ENCODE data around the gene PABPN1L.

DNA sequence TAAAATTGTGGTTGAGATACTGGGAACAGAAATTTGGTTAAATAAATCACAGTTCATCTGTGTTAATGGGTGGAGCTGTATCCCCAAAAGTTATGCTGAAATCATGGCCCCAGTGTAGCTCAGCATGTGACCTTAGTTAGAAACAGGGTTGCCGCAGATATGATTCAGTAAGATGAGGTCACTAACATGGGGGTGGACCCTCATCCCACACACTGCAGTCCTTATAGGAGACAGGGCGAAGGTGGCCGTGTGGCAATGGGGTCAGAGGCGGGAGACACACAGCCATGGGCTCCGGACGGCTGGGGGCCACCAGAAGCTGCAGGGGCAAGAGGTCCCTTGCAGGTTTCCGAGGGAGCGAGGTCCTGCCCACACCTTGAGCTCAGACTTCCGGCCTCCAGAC, 20.4 kb downstream of the PABPN1L start:
- TF ChIP-seq, protein P1, sequence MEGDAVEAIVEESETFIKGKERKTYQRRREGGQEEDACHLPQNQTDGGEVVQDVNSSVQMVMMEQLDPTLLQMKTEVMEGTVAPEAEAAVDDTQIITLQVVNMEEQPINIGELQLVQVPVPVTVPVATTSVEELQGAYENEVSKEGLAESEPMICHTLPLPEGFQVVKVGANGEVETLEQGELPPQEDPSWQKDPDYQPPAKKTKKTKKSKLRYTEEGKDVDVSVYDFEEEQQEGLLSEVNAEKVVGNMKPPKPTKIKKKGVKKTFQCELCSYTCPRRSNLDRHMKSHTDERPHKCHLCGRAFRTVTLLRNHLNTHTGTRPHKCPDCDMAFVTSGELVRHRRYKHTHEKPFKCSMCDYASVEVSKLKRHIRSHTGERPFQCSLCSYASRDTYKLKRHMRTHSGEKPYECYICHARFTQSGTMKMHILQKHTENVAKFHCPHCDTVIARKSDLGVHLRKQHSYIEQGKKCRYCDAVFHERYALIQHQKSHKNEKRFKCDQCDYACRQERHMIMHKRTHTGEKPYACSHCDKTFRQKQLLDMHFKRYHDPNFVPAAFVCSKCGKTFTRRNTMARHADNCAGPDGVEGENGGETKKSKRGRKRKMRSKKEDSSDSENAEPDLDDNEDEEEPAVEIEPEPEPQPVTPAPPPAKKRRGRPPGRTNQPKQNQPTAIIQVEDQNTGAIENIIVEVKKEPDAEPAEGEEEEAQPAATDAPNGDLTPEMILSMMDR (IDR thresholded peaks at IDR 0.05), result no peak
- TF ChIP-seq POLR2A (IDR thresholded peaks at IDR 0.05), result no peak

Data from right lobe of liver (tissue), 4 donors.